ENCODE measurements around the gene CATSPERZ. TPM values are rescaled to one million over a fixed set of nuclear protein-coding genes. Genes with fewer than 3 reads are reported as not detected.

CATSPERZ gene
- total RNA-seq, 5 donors from 2014 or later (not counting 1 experiment from before 2014, with no cell fraction given): 0.40 TPM; not detected in 4

- peaks cover 15 to 56% of the 10 kb centered on the region in 2 experiments for H3K4me1 ChIP-seq (ENCODE audit: control insufficient read depth in 1 of 2, extremely low read depth in 1 of 2, insufficient read depth in 2 of 2, low read length in 2 of 2)
- H3K4me3 ChIP-seq (ENCODE audit: control insufficient read depth in 1 of 2, extremely low read depth in 1 of 2, low read length in 1 of 2): peak overlapping the region; percentile 88 to 89
- ChIA-PET CTCF (interaction anchor here (0.6 to 5.8 kb wide), 14 partner anchors 10 to 1639 kb away, joined by 3 to 122 read pairs (median 7); partner anchors contain the start of genes BAD (in 1 of the 2), FERMT3 (in 1 of the 2), FKBP2 (in 1 of the 2) and GPR137 (in 1 of the 2)), POLR2A (interaction anchor here in 1 of 2 donors (1.1 kb wide), 1 partner anchor 13 kb away, joined by 10 read pairs; the partner anchor contains the start of genes PRDX5 and TRMT112)
- H3K9me3 ChIP-seq: no peaks in the 10 kb centered on the region
- H3K27me3 ChIP-seq (replicated peaks in 1 of 2; ENCODE audit: control insufficient read depth in 2 of 2, extremely low read depth in 1 of 2, insufficient read depth in 2 of 2, low read length in 1 of 2): peaks cover 0 to 45% of the 10 kb centered on the region in 2 experiments
- H3K36me3 ChIP-seq (ENCODE audit: control insufficient read depth in 2 of 2, extremely low read depth in 1 of 2, insufficient read depth in 1 of 2, low read length in 1 of 2): no peaks in the 10 kb centered on the region
- H3K27me3 Mint-ChIP-seq: peaks cover 10 to 23% of the 10 kb centered on the region in 2 donors
- no peaks in the 10 kb centered on the region for H3K9me3 Mint-ChIP-seq
- peaks cover 3% of the 10 kb centered on the region for H3K36me3 Mint-ChIP-seq
- peak overlapping the region; percentile 93 for H3K27ac ChIP-seq (ENCODE audit: low read length)
- H3K27ac Mint-ChIP-seq: peak overlapping the region; percentile 94
- peak overlapping the region; percentile 86 to 99 (median 92) for H3K4me3 Mint-ChIP-seq
- H3K4me1 Mint-ChIP-seq: peaks cover 36 to 40% (median 38%) of the 10 kb centered on the region in 3 donors
- 1% methylated on average over 41 of the region's 46 CpGs for WGBS (ENCODE audit: insufficient coverage)
- DNase-seq (peak; percentile 77 to 96 (median 90)), ATAC-seq (replicated peaks in 1 of 4) (peak; percentile 24 to 33 (median 31))
Observed at GRCh38 chr11:64304316-64305072, 4.3 kb downstream of the CATSPERZ start.

- peak within 1 kb of the TSS; percentile 92 to 99 (median 93) for H3K4me3 Mint-ChIP-seq
- Histone ChIP-seq H3K27ac (ENCODE audit: low read length) (peak within 1 kb of the TSS; percentile 93), H3K4me1 (ENCODE audit: control insufficient read depth in 1 of 2, extremely low read depth in 1 of 2, insufficient read depth in 2 of 2, low read length in 2 of 2) (peaks cover 10 to 49% of the 10 kb centered on the region in 2 experiments), H3K36me3 (ENCODE audit: control insufficient read depth in 2 of 2, extremely low read depth in 1 of 2, insufficient read depth in 1 of 2, low read length in 1 of 2) (no peaks in the 10 kb centered on the region), H3K27me3 (replicated peaks in 1 of 2; ENCODE audit: control insufficient read depth in 2 of 2, extremely low read depth in 1 of 2, insufficient read depth in 2 of 2, low read length in 1 of 2) (peaks cover 0 to 38% of the 10 kb centered on the region in 2 experiments), H3K4me3 (ENCODE audit: control insufficient read depth in 1 of 2, extremely low read depth in 1 of 2, low read length in 1 of 2) (peak within 1 kb of the TSS; percentile 88 to 89), H3K9me3 (no peaks in the 10 kb centered on the region)
- no peaks in the 10 kb centered on the region for H3K9me3 Mint-ChIP-seq
- ChIA-PET POLR2A (interaction anchor here in 1 of 2 donors (0.6 to 1.1 kb wide), 3 partner anchors 13 to 101 kb away, joined by 3 to 10 read pairs (median 3); partner anchors contain the start of genes PRDX5 and TRMT112), CTCF (interaction anchor here (0.6 to 5.8 kb wide), 13 partner anchors 11 to 1589 kb away, joined by 3 to 122 read pairs (median 7); partner anchors contain the start of genes BAD (in 1 of the 2), FERMT3 (in 1 of the 2), FKBP2 (in 1 of the 2) and GPR137 (in 1 of the 2))
- DNase-seq: peak; percentile 97 to 100 (median 99)
- peaks cover 7 to 17% of the 10 kb centered on the region in 2 donors for H3K27me3 Mint-ChIP-seq
- H3K4me1 Mint-ChIP-seq: peaks cover 31 to 34% (median 32%) of the 10 kb centered on the region in 3 donors
- H3K36me3 Mint-ChIP-seq: peaks cover 3% of the 10 kb centered on the region
- under 1% methylated on average over 81 of the region's 81 CpGs for WGBS (ENCODE audit: insufficient coverage)
- ATAC-seq (replicated peaks in 1 of 4): peak; percentile 75 to 82 (median 77)
- H3K27ac Mint-ChIP-seq: peak within 1 kb of the TSS; percentile 94 to 96
Observed at GRCh38 chr11:64305075-64305690, 5.0 kb downstream of the CATSPERZ start, which contains the start of gene ESRRA. TSS of gene ESRRA (plus strand) at chr11:64305524. CDS start at chr11:64307180, 1,656 bp downstream.

GRCh38 chr11:64305691-64306562 is 5.8 kb downstream of the CATSPERZ start:
- Histone ChIP-seq H3K27ac (ENCODE audit: low read length) (peak overlapping the region; percentile 60), H3K4me3 (ENCODE audit: control insufficient read depth in 1 of 2, extremely low read depth in 1 of 2, low read length in 1 of 2) (peak overlapping the region; percentile 52 to 65), H3K9me3 (no peaks in the 10 kb centered on the region), H3K36me3 (ENCODE audit: control insufficient read depth in 2 of 2, extremely low read depth in 1 of 2, insufficient read depth in 1 of 2, low read length in 1 of 2) (no peaks in the 10 kb centered on the region), H3K4me1 (ENCODE audit: control insufficient read depth in 1 of 2, extremely low read depth in 1 of 2, insufficient read depth in 2 of 2, low read length in 2 of 2) (peaks cover 6 to 41% of the 10 kb centered on the region in 2 experiments), H3K27me3 (replicated peaks in 1 of 2; ENCODE audit: control insufficient read depth in 2 of 2, extremely low read depth in 1 of 2, insufficient read depth in 2 of 2, low read length in 1 of 2) (peaks cover 0 to 31% of the 10 kb centered on the region in 2 experiments)
- ChIA-PET POLR2A (interaction anchor here in 1 of 2 donors (0.6 kb wide), 2 partner anchors 35 to 102 kb away, joined by 3 read pairs; no protein-coding TSS in a partner anchor), CTCF (interaction anchor here in 1 of 2 donors (0.6 to 5.8 kb wide), 4 partner anchors 12 to 1590 kb away, joined by 4 to 122 read pairs (median 20); partner anchors contain the start of genes FERMT3, PRDX5 and TRMT112)
- Mint-ChIP-seq H3K36me3 (peaks cover 3% of the 10 kb centered on the region), H3K4me3 (peak overlapping the region; percentile 91 to 99 (median 93)), H3K4me1 (peaks cover 24 to 29% (median 26%) of the 10 kb centered on the region in 3 donors), H3K27me3 (peaks cover 1 to 10% of the 10 kb centered on the region in 2 donors), H3K27ac (peak overlapping the region; percentile 85 to 96), H3K9me3 (no peaks in the 10 kb centered on the region)
- DNase-seq (peak; percentile 40 to 77 (median 55)), ATAC-seq (replicated peaks in 1 of 4) (peak; percentile 15 to 33 (median 32))
- under 1% methylated on average over 62 of the region's 71 CpGs for WGBS (ENCODE audit: insufficient coverage)

- Mint-ChIP-seq H3K4me3 (peak overlapping the region; percentile 91 to 99 (median 93)), H3K27ac (peak overlapping the region; percentile 85 to 96), H3K36me3 (peaks cover 3% of the 10 kb centered on the region), H3K27me3 (peaks cover 0 to 8% of the 10 kb centered on the region in 2 donors), H3K4me1 (peaks cover 24 to 27% (median 27%) of the 10 kb centered on the region in 3 donors), H3K9me3 (no peaks in the 10 kb centered on the region)
- no peaks in the 10 kb centered on the region for H3K9me3 ChIP-seq
- no peaks in the 10 kb centered on the region for H3K36me3 ChIP-seq (ENCODE audit: control insufficient read depth in 2 of 2, extremely low read depth in 1 of 2, insufficient read depth in 1 of 2, low read length in 1 of 2)
- POLR2A ChIA-PET: no interaction called here
- H3K27ac ChIP-seq (ENCODE audit: low read length): peak overlapping the region; percentile 60
- CTCF ChIA-PET: interaction anchor here in 1 of 2 donors (5.2 kb wide), 1 partner anchor 11 kb away, joined by 35 read pairs; the partner anchor contains the start of genes PRDX5 and TRMT112
- WGBS (ENCODE audit: insufficient coverage): 6% methylated on average over 2 of the region's 9 CpGs
- H3K4me1 ChIP-seq (ENCODE audit: control insufficient read depth in 1 of 2, extremely low read depth in 1 of 2, insufficient read depth in 2 of 2, low read length in 2 of 2): peaks cover 6 to 38% of the 10 kb centered on the region in 2 experiments
- H3K4me3 ChIP-seq (ENCODE audit: control insufficient read depth in 1 of 2, extremely low read depth in 1 of 2, low read length in 1 of 2): peak overlapping the region; percentile 52 to 65
- ATAC-seq (replicated peaks in 1 of 4) (no peak), DNase-seq (no peak)
- H3K27me3 ChIP-seq (replicated peaks in 1 of 2; ENCODE audit: control insufficient read depth in 2 of 2, extremely low read depth in 1 of 2, insufficient read depth in 2 of 2, low read length in 1 of 2): peaks cover 0 to 25% of the 10 kb centered on the region in 2 experiments
Observed at GRCh38 chr11:64306563-64306875, 6.4 kb downstream of the CATSPERZ start.

- H3K27ac Mint-ChIP-seq: peak overlapping the region; percentile 44 to 70
- no peak for DNase-seq
Observed at GRCh38 chr11:64306876-64307622, 6.9 kb downstream of the CATSPERZ start.

More at GRCh38 chr11:64306876-64307622, 6.9 kb downstream of the CATSPERZ start:
- H3K4me3 Mint-ChIP-seq: peak overlapping the region; percentile 91 to 99 (median 93)
- CTCF ChIA-PET: interaction anchor here in 1 of 2 donors (5.2 kb wide), 1 partner anchor 11 kb away, joined by 35 read pairs; the partner anchor contains the start of genes PRDX5 and TRMT112
- H3K27me3 Mint-ChIP-seq: peaks cover 0 to 2% of the 10 kb centered on the region in 2 donors
- 94% methylated on average over 10 of the region's 15 CpGs for WGBS (ENCODE audit: insufficient coverage)
- H3K4me1 Mint-ChIP-seq: peaks cover 24 to 25% (median 24%) of the 10 kb centered on the region in 3 donors
- ATAC-seq (replicated peaks in 1 of 4): no peak
- H3K36me3 Mint-ChIP-seq: peaks cover 3% of the 10 kb centered on the region
- Histone ChIP-seq H3K27me3 (replicated peaks in 1 of 2; ENCODE audit: control insufficient read depth in 2 of 2, extremely low read depth in 1 of 2, insufficient read depth in 2 of 2, low read length in 1 of 2) (peaks cover 0 to 20% of the 10 kb centered on the region in 2 experiments), H3K27ac (ENCODE audit: low read length) (peak overlapping the region; percentile 60), H3K4me3 (ENCODE audit: control insufficient read depth in 1 of 2, extremely low read depth in 1 of 2, low read length in 1 of 2) (peak overlapping the region; percentile 52 to 65), H3K4me1 (ENCODE audit: control insufficient read depth in 1 of 2, extremely low read depth in 1 of 2, insufficient read depth in 2 of 2, low read length in 2 of 2) (peaks cover 6 to 35% of the 10 kb centered on the region in 2 experiments), H3K9me3 (no peaks in the 10 kb centered on the region), H3K36me3 (ENCODE audit: control insufficient read depth in 2 of 2, extremely low read depth in 1 of 2, insufficient read depth in 1 of 2, low read length in 1 of 2) (no peaks in the 10 kb centered on the region)
- no peaks in the 10 kb centered on the region for H3K9me3 Mint-ChIP-seq
- POLR2A ChIA-PET: interaction anchor here in 1 of 2 donors (0.7 kb wide), 1 partner anchor 100 kb away, joined by 3 read pairs; no protein-coding TSS in a partner anchor
